Neuron (in vitro differentiated cells): ENCODE results near the gene GUK1.

Experiments used
- H2AFZ ChIP-seq: one replicate; pipeline ENCODE4 v1.6.1; 2013; ENCODE audit warnings: low read depth, mild to moderate bottlenecking, inconsistent platforms, low read length, moderate library complexity
- H3K27me3 ChIP-seq: one replicate; pipeline ENCODE4 v1.6.1; 2013; ENCODE audit warnings: low read length; ENCODE audit not compliant: insufficient read depth
- H3K36me3 ChIP-seq: one replicate; pipeline ENCODE4 v1.6.1; 2013; ENCODE audit warnings: low read length; ENCODE audit not compliant: insufficient read depth
- H3K4me1 ChIP-seq: one replicate; pipeline ENCODE4 v1.6.1; 2013; ENCODE audit warnings: low read length; ENCODE audit not compliant: insufficient read depth
- H3K4me3 ChIP-seq: 2 replicates; pipeline ENCODE4 v1.5.1; 2013; ENCODE audit warnings: mild to moderate bottlenecking, low read length, moderate library complexity
- H3K9me3 ChIP-seq: one replicate; pipeline ENCODE4 v1.6.1; 2013; ENCODE audit warnings: low read length

The GUK1 gene

GRCh38 chr1:228161362-228161761, 21.3 kb downstream of the GUK1 start:
- no peaks in the 10 kb centered on the region for H3K9me3 ChIP-seq
- H3K4me1 ChIP-seq, result peaks cover 2% of the 10 kb centered on the region
- H3K27me3 ChIP-seq, result no peaks in the 10 kb centered on the region
- H3K4me3 ChIP-seq, result no peak overlapping the region
- H3K36me3 ChIP-seq, result no peaks in the 10 kb centered on the region
- H2AFZ ChIP-seq, result no peak overlapping the region

- Histone ChIP-seq H3K9me3 (no peaks in the 10 kb centered on the region), H3K36me3 (no peaks in the 10 kb centered on the region), H3K27me3 (no peaks in the 10 kb centered on the region), H3K4me3 (no peak overlapping the region), H2AFZ (no peak overlapping the region), H3K4me1 (peaks cover 7% of the 10 kb centered on the region)
These were observed 21.8 kb downstream of the GUK1 start for GRCh38 chr1:228161866-228162265.

DNA sequence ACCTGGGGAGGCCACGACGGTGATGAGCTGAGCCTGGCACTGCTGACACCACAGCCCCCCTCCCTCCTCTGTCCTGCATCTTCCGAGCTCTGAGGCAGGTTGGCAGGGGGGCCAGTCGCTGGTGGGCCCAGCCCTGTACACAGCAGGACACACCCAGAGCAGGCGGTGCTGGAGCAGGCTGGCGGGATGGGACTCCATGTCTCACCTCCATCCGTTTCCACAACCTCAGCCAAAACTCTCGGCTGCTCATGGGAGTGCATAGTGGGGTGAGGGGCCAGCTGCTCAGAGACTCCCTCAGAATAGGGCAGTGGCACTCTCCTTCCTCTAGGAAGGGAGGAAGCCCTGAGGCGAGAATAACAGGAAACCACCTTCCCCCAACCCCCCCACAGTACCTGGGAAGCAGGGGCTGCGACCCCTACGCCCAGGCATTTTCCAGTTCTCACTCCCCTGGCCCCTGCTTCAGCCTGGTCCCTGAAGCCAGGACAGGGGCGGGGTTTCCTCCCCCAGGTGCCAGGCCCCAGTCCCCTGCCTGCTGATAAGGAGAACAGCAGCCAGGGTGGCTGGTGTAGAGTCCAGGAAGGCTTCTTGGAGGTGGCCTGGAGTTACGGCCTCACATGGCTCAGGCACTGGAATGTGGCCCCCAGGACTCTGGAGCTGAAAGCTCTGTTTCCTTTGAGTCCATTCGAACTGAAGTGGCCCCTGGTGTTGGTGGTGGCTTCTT, 22.4 kb downstream of the GUK1 start:
- peaks cover 8% of the 10 kb centered on the region for H3K4me1 ChIP-seq
- no peaks in the 10 kb centered on the region for H3K36me3 ChIP-seq
- no peaks in the 10 kb centered on the region for H3K9me3 ChIP-seq
- H3K4me3 ChIP-seq, result no peak overlapping the region
- no peak overlapping the region for H2AFZ ChIP-seq
- no peaks in the 10 kb centered on the region for H3K27me3 ChIP-seq

DNA sequence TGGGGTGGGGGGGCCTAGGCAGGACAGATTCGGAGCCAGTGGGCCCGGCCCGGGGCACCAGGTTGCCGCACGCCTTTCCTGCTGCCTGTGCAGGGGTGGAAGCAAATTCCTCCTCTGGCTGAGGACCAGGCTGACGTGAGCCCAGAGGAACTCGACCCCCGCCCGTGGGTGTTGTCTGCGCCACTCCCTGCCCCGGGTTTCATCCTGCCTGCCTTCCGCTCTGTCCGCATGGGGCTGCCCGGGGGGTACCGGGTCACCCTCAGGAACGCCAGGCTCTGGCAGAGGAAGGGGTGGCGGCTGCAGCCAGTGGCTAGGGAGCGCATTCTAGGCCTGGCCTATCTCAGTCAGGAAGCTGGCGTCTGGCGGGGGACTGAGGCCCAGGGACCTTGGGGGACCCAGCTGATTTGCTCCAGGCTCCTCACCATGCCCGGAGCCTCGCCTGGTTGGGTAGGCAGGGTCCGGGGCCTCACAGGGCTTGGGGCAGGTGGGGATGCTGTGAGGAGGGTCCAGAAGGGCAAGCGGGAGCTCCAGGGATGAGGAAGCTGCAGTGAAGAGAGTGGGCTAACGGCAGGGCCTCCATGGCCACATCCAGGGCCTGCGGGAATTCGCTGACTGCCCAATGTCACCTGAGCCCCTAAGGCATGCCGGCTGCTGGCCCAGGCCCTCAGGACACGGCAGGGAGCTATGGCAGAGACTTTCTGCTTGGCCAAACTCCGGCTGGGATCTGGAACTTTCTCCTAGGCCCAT, 23.1 kb downstream of the GUK1 start:
- H2AFZ ChIP-seq, result no peak overlapping the region
- no peaks in the 10 kb centered on the region for H3K9me3 ChIP-seq
- H3K36me3 ChIP-seq, result peaks cover 2% of the 10 kb centered on the region
- H3K4me1 ChIP-seq, result peaks cover 8% of the 10 kb centered on the region
- H3K4me3 ChIP-seq, result no peak overlapping the region
- no peaks in the 10 kb centered on the region for H3K27me3 ChIP-seq

GRCh38 chr1:228163776-228164519, 23.9 kb downstream of the GUK1 start:
- no peak overlapping the region for H3K4me3 ChIP-seq
- peaks cover 8% of the 10 kb centered on the region for H3K4me1 ChIP-seq
- no peaks in the 10 kb centered on the region for H3K9me3 ChIP-seq
- no peaks in the 10 kb centered on the region for H3K27me3 ChIP-seq
- peaks cover 5% of the 10 kb centered on the region for H3K36me3 ChIP-seq
- H2AFZ ChIP-seq, result no peak overlapping the region

- Histone ChIP-seq H2AFZ (no peak overlapping the region), H3K4me1 (peaks cover 8% of the 10 kb centered on the region), H3K4me3 (peak overlapping the region; percentile 73), H3K9me3 (no peaks in the 10 kb centered on the region), H3K36me3 (peaks cover 5% of the 10 kb centered on the region), H3K27me3 (no peaks in the 10 kb centered on the region)
These were observed 24.7 kb downstream of the GUK1 start for GRCh38 chr1:228164561-228165371.

GRCh38 chr1:228165372-228166169, 25.5 kb downstream of the GUK1 start, which contains the start of gene IBA57:
IBA57 (plus strand) TSS chr1:228165804; CDS start chr1:228165817, 13 bp downstream.
- Histone ChIP-seq H3K4me3 (peak within 1 kb of the TSS; percentile 73), H3K36me3 (peaks cover 5% of the 10 kb centered on the region), H3K9me3 (no peaks in the 10 kb centered on the region), H3K4me1 (peaks cover 8% of the 10 kb centered on the region), H2AFZ (peak within 1 kb of the TSS; percentile 23), H3K27me3 (no peaks in the 10 kb centered on the region)

- H3K9me3 ChIP-seq, result no peaks in the 10 kb centered on the region
- H2AFZ ChIP-seq, result peak overlapping the region; percentile 23
- no peaks in the 10 kb centered on the region for H3K27me3 ChIP-seq
- peak overlapping the region; percentile 72 for H3K4me3 ChIP-seq
- H3K4me1 ChIP-seq, result peaks cover 8% of the 10 kb centered on the region
- H3K36me3 ChIP-seq, result peaks cover 5% of the 10 kb centered on the region
These were observed 26.3 kb downstream of the GUK1 start for GRCh38 chr1:228166170-228166936.

- Histone ChIP-seq H3K4me1 (peaks cover 8% of the 10 kb centered on the region), H3K36me3 (peaks cover 5% of the 10 kb centered on the region), H3K27me3 (no peaks in the 10 kb centered on the region), H3K9me3 (no peaks in the 10 kb centered on the region), H3K4me3 (no peak overlapping the region), H2AFZ (no peak overlapping the region)
These were observed 28.6 kb downstream of the GUK1 start for GRCh38 chr1:228168563-228169270.

DNA sequence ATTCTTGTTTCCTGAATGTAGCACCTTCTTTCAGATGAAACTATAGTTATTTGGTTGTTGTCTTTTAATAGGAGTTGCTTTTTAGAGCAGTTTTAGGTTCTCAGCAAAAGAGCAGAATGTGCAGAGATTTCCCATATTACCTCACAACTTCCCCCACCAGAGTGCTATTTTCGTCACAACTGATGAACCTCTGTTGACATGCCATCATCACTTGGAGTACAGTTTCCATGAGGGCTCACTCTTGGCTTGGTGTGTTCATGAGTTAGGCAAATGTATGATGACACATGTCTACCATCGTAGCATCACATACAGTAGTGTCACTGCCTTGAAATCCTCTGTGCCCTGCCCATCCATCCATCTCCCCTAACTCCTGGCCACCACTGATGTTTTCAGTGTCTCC, 29.3 kb downstream of the GUK1 start:
- H3K27me3 ChIP-seq, result no peaks in the 10 kb centered on the region
- peaks cover 8% of the 10 kb centered on the region for H3K4me1 ChIP-seq
- H2AFZ ChIP-seq, result no peak overlapping the region
- no peaks in the 10 kb centered on the region for H3K9me3 ChIP-seq
- no peak overlapping the region for H3K4me3 ChIP-seq
- H3K36me3 ChIP-seq, result peaks cover 5% of the 10 kb centered on the region

DNA sequence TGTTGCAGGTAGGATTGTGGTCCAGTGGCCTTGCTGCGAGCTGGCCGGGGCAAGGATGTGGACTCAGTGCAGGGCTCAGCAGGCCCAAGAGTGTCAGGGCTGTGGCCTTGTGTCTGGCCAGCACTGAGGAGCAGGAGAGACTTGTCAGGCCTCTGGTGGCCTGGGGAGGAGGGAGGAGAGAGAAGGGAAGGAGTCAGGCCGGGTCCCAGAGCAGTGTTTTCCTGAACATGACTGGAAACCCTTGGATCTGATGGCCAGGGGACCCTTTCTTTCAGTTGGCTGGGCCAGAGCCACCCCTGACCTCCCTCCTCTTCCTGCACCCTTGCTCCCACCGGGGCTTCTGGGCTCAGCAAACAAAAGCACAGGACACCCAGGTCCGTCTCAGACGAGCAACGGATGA, 30.6 kb downstream of the GUK1 start:
- Histone ChIP-seq H3K9me3 (no peaks in the 10 kb centered on the region), H3K36me3 (peaks cover 13% of the 10 kb centered on the region), H3K27me3 (no peaks in the 10 kb centered on the region), H3K4me3 (no peak overlapping the region), H3K4me1 (peaks cover 6% of the 10 kb centered on the region), H2AFZ (no peak overlapping the region)
